ENCODE measurements around the gene MTPN.

MTPN gene

DNA sequence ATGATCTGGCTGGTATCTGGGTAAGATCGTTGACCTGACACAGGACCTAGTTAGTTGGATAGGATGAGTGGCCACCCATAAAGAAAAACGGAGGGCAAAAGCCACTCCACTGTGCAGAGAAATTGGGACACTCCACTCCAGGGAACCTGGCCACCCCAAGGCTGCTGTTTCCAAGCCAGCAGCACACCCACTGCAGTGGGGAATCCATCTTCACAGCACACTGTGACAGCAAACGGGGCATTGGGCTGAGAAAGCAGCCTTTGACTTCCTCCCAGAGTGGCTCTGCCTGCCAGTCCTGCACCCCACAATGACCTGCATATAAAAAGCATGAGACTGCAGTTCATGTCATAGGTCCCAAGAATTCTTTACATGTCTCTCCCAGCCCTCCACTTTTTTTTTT lies 52.9 kb downstream of the MTPN start:
- Histone ChIP-seq H3K4me1 (ENCODE audit: insufficient read depth, insufficient read length) (no peaks in the 10 kb centered on the region), H3K27me3 (ENCODE audit: insufficient read depth, insufficient read length) (no peaks in the 10 kb centered on the region), H3K9me3 (ENCODE audit: insufficient read depth, low read length) (no peaks in the 10 kb centered on the region), H3K4me3 (ENCODE audit: insufficient read length, low read depth) (no peak overlapping the region), H3K9ac (ENCODE audit: insufficient read length, low read depth) (no peak overlapping the region), H3K36me3 (ENCODE audit: insufficient read depth, insufficient read length, low read length) (peaks cover 10% of the 10 kb centered on the region)
- no peak for DNase-seq (ENCODE audit: low read depth, low spot score)
- TF ChIP-seq SUZ12 (IDR thresholded peaks at IDR 0.05; ENCODE audit: extremely low read depth, insufficient read depth, insufficient read length) = no peak

- H3K4me3 ChIP-seq (ENCODE audit: insufficient read length, low read depth) = no peak overlapping the region
- H3K9ac ChIP-seq (ENCODE audit: insufficient read length, low read depth) = no peak overlapping the region
- no peaks in the 10 kb centered on the region for H3K36me3 ChIP-seq (ENCODE audit: insufficient read depth, insufficient read length, low read length)
- DNase-seq (ENCODE audit: low read depth, low spot score) = no peak
- no peaks in the 10 kb centered on the region for H3K9me3 ChIP-seq (ENCODE audit: insufficient read depth, low read length)
- TF ChIP-seq ZNF274 (IDR thresholded peaks at IDR 0.05; ENCODE audit: low read depth, low read length) = no peak
- TF ChIP-seq YY1 (IDR thresholded peaks at IDR 0.05; ENCODE audit: insufficient read depth, insufficient read length) = no peak
- TF ChIP-seq SUZ12 (IDR thresholded peaks at IDR 0.05; ENCODE audit: extremely low read depth, insufficient read depth, insufficient read length) = no peak
- no peaks in the 10 kb centered on the region for H3K4me1 ChIP-seq (ENCODE audit: insufficient read depth, insufficient read length)
- no peaks in the 10 kb centered on the region for H3K27me3 ChIP-seq (ENCODE audit: insufficient read depth, insufficient read length)
Observed at GRCh38 chr7:135922263-135922662, 54.9 kb downstream of the MTPN start.

GRCh38 chr7:135920478-135920877 lies 56.7 kb downstream of the MTPN start:
- no peak for TF ChIP-seq ZNF274 (IDR thresholded peaks at IDR 0.05; ENCODE audit: low read depth, low read length)
- no peak for TF ChIP-seq SUZ12 (IDR thresholded peaks at IDR 0.05; ENCODE audit: extremely low read depth, insufficient read depth, insufficient read length)
- TF ChIP-seq YY1 (IDR thresholded peaks at IDR 0.05; ENCODE audit: insufficient read depth, insufficient read length) = no peak
- no peaks in the 10 kb centered on the region for H3K9me3 ChIP-seq (ENCODE audit: insufficient read depth, low read length)
- H3K9ac ChIP-seq (ENCODE audit: insufficient read length, low read depth) = no peak overlapping the region
- H3K4me1 ChIP-seq (ENCODE audit: insufficient read depth, insufficient read length) = no peaks in the 10 kb centered on the region
- H3K36me3 ChIP-seq (ENCODE audit: insufficient read depth, insufficient read length, low read length) = no peaks in the 10 kb centered on the region
- H3K27me3 ChIP-seq (ENCODE audit: insufficient read depth, insufficient read length) = no peaks in the 10 kb centered on the region
- H3K4me3 ChIP-seq (ENCODE audit: insufficient read length, low read depth) = no peak overlapping the region
- DNase-seq (ENCODE audit: low read depth, low spot score) = no peak

- no peak for DNase-seq (ENCODE audit: low read depth, low spot score)
- H3K9ac ChIP-seq (ENCODE audit: insufficient read length, low read depth) = no peak overlapping the region
- H3K4me3 ChIP-seq (ENCODE audit: insufficient read length, low read depth) = no peak overlapping the region
- H3K4me1 ChIP-seq (ENCODE audit: insufficient read depth, insufficient read length) = no peaks in the 10 kb centered on the region
- no peaks in the 10 kb centered on the region for H3K9me3 ChIP-seq (ENCODE audit: insufficient read depth, low read length)
- H3K36me3 ChIP-seq (ENCODE audit: insufficient read depth, insufficient read length, low read length) = no peaks in the 10 kb centered on the region
- no peaks in the 10 kb centered on the region for H3K27me3 ChIP-seq (ENCODE audit: insufficient read depth, insufficient read length)
- no peak for TF ChIP-seq YY1 (IDR thresholded peaks at IDR 0.05; ENCODE audit: insufficient read depth, insufficient read length)
Observed at GRCh38 chr7:135919071-135919841, 57.9 kb downstream of the MTPN start.

DNA sequence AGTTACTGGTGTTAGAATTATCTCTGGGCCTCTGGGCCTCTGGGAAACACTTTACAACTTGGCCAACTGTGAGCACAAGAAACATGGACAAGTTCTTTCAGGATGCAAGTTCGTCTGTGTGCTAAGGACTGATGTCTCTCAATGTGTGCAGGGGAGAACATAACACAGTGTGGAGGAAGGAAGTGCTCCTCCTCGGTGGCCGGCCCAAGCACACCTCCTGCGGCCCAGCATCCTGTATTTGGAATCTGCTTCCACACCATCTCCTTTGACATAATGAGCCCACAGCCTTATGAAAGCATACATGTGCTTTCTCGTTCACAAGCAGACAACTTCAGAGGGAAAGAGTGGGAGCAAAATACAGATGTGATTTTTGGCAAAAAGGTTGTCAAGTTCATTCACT lies 59.0 kb downstream of the MTPN start:
- no peaks in the 10 kb centered on the region for H3K4me1 ChIP-seq (ENCODE audit: insufficient read depth, insufficient read length)
- H3K4me3 ChIP-seq (ENCODE audit: insufficient read length, low read depth) = no peak overlapping the region
- DNase-seq (ENCODE audit: low read depth, low spot score) = no peak
- no peaks in the 10 kb centered on the region for H3K36me3 ChIP-seq (ENCODE audit: insufficient read depth, insufficient read length, low read length)
- no peaks in the 10 kb centered on the region for H3K9me3 ChIP-seq (ENCODE audit: insufficient read depth, low read length)
- no peaks in the 10 kb centered on the region for H3K27me3 ChIP-seq (ENCODE audit: insufficient read depth, insufficient read length)
- no peak overlapping the region for H3K9ac ChIP-seq (ENCODE audit: insufficient read length, low read depth)
- TF ChIP-seq SUZ12 (IDR thresholded peaks at IDR 0.05; ENCODE audit: extremely low read depth, insufficient read depth, insufficient read length) (no peak), ZNF274 (IDR thresholded peaks at IDR 0.05; ENCODE audit: low read depth, low read length) (no peak), YY1 (IDR thresholded peaks at IDR 0.05; ENCODE audit: insufficient read depth, insufficient read length) (no peak)

DNA sequence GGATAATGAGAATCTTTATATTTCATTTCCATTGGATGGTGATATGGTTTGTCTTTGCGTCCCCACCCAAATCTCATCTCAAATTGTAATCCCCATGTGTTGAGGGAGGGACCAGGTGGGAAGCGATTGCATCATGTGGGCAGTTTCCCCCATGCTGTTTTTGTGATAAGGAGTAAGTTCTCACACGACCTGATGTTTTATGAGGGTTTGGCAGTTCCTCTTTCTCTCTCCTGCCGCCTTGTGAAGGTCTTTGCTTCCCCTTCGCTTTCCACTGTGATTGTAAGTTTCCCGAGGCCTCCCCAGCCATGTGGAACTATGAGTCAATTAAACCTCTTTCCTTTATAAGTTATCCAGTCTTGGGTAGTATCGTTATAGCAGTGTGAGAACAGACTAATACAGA lies 59.4 kb downstream of the MTPN start:
- Histone ChIP-seq H3K27me3 (ENCODE audit: insufficient read depth, insufficient read length) (no peaks in the 10 kb centered on the region), H3K36me3 (ENCODE audit: insufficient read depth, insufficient read length, low read length) (no peaks in the 10 kb centered on the region), H3K4me1 (ENCODE audit: insufficient read depth, insufficient read length) (no peaks in the 10 kb centered on the region), H3K4me3 (ENCODE audit: insufficient read length, low read depth) (no peak overlapping the region), H3K9ac (ENCODE audit: insufficient read length, low read depth) (no peak overlapping the region), H3K9me3 (ENCODE audit: insufficient read depth, low read length) (no peaks in the 10 kb centered on the region)
- TF ChIP-seq ZNF274 (IDR thresholded peaks at IDR 0.05; ENCODE audit: low read depth, low read length) (no peak), SUZ12 (IDR thresholded peaks at IDR 0.05; ENCODE audit: extremely low read depth, insufficient read depth, insufficient read length) (no peak), YY1 (IDR thresholded peaks at IDR 0.05; ENCODE audit: insufficient read depth, insufficient read length) (no peak)
- no peak for DNase-seq (ENCODE audit: low read depth, low spot score)

GRCh38 chr7:135914346-135914745 lies 62.8 kb downstream of the MTPN start:
- H3K9ac ChIP-seq (ENCODE audit: insufficient read length, low read depth) = no peak overlapping the region
- no peaks in the 10 kb centered on the region for H3K36me3 ChIP-seq (ENCODE audit: insufficient read depth, insufficient read length, low read length)
- H3K27me3 ChIP-seq (ENCODE audit: insufficient read depth, insufficient read length) = no peaks in the 10 kb centered on the region
- H3K4me3 ChIP-seq (ENCODE audit: insufficient read length, low read depth) = no peak overlapping the region
- H3K9me3 ChIP-seq (ENCODE audit: insufficient read depth, low read length) = no peaks in the 10 kb centered on the region
- no peaks in the 10 kb centered on the region for H3K4me1 ChIP-seq (ENCODE audit: insufficient read depth, insufficient read length)
- DNase-seq (ENCODE audit: low read depth, low spot score) = no peak
- TF ChIP-seq YY1 (IDR thresholded peaks at IDR 0.05; ENCODE audit: insufficient read depth, insufficient read length) (no peak), ZNF274 (IDR thresholded peaks at IDR 0.05; ENCODE audit: low read depth, low read length) (no peak), SUZ12 (IDR thresholded peaks at IDR 0.05; ENCODE audit: extremely low read depth, insufficient read depth, insufficient read length) (no peak)
